MM.1S (cell line): ENCODE data around the gene ARHGEF26.

ENCODE experiments used
- DNase-seq: peaks from one replicate; pipeline ENCODE4 v3.0.0-alpha.2; 2015
- H2AFZ ChIP-seq: fragments of 300-600 bp; sonication (generic); 2 replicates; pipeline ENCODE4 v1.6.0; 2016; ENCODE audit warnings: antibody characterized with exemption, low read length
- H3F3A ChIP-seq: fragments of 300-600 bp; sonication (generic); 2 replicates; pipeline ENCODE4 v1.6.1; 2016; ENCODE audit warnings: mild to moderate bottlenecking, antibody characterized with exemption, low read length, moderate library complexity, mixed read lengths; ENCODE audit not compliant: insufficient read depth
- H3K27ac ChIP-seq: fragments of 300-600 bp; sonication (generic); 2 replicates; pipeline ENCODE4 v1.5.1; 2016; ENCODE audit warnings: mild to moderate bottlenecking, low read length
- H3K27me3 ChIP-seq: fragments of 300-600 bp; sonication (generic); replicated peaks from 2 replicates; pipeline ENCODE4 v1.6.0; 2016; ENCODE audit warnings: low read length; ENCODE audit not compliant: insufficient read depth
- H3K36me3 ChIP-seq: fragments of 300-600 bp; sonication (generic); replicated peaks from 2 replicates; pipeline ENCODE4 v1.6.1; 2016; ENCODE audit warnings: mild to moderate bottlenecking, low read length, mixed read lengths; ENCODE audit not compliant: insufficient read depth
- H3K4me1 ChIP-seq: fragments of 300-600 bp; sonication (generic); 2 replicates; pipeline ENCODE4 v1.6.1; 2016; ENCODE audit warnings: low read length, mixed read lengths
- H3K4me2 ChIP-seq: fragments of 300-600 bp; sonication (generic); 2 replicates; pipeline ENCODE4 v1.6.0; 2016; ENCODE audit warnings: low read depth, low read length
- H3K4me3 ChIP-seq: fragments of 300-600 bp; sonication (generic); 2 replicates; pipeline ENCODE4 v1.5.1; 2016; ENCODE audit warnings: low read length, mixed read lengths
- H3K79me2 ChIP-seq: fragments of 300-600 bp; sonication (generic); 2 replicates; pipeline ENCODE4 v1.6.1; 2016; ENCODE audit warnings: mixed run types, low read length, mixed read lengths
- H3K9ac ChIP-seq: fragments of 300-600 bp; sonication (generic); 2 replicates; pipeline ENCODE4 v1.6.1; 2016; ENCODE audit warnings: low read length, mixed read lengths
- H3K9me2 ChIP-seq: fragments of 300-600 bp; sonication (generic); replicated peaks from 2 replicates; pipeline ENCODE4 v1.6.1; 2016; ENCODE audit warnings: mild to moderate bottlenecking, low read length, mixed read lengths; ENCODE audit not compliant: insufficient read depth
- H3K9me3 ChIP-seq: fragments of 300-600 bp; sonication (generic); replicated peaks from 2 replicates; pipeline ENCODE4 v1.6.1; 2016; ENCODE audit warnings: mild to moderate bottlenecking, low read length, mixed read lengths; ENCODE audit not compliant: insufficient read depth
- H4K20me1 ChIP-seq: fragments of 300-600 bp; sonication (generic); 2 replicates; pipeline ENCODE4 v1.6.1; 2016; ENCODE audit warnings: mild to moderate bottlenecking, low read length, moderate library complexity, mixed read lengths; ENCODE audit not compliant: insufficient read depth
- CTCF ChIP-seq: fragments of 300-600 bp; sonication (generic); IDR thresholded peaks from 2 replicates; pipeline ENCODE4 v1.5.1; 2016; ENCODE audit warnings: antibody characterized with exemption, low read length, mixed read lengths
- EZH2 ChIP-seq: fragments of 300-600 bp; sonication (generic); optimal IDR thresholded peaks from 2 replicates; pipeline ENCODE3; 2017; ENCODE audit warnings: low read depth, mild to moderate bottlenecking, antibody characterized with exemption, low read length, mixed read lengths
- EZH2phosphoT487 ChIP-seq: fragments of 300-600 bp; sonication (generic); IDR thresholded peaks from 2 replicates; pipeline ENCODE4 v1.6.1; 2018; ENCODE audit warnings: antibody characterized with exemption, low read length

ARHGEF26 gene

GRCh38 chr3:154243353-154243752, 122.2 kb downstream of the ARHGEF26 start:
- H3K4me3 ChIP-seq: no peak overlapping the region
- H3K27ac ChIP-seq: no peak overlapping the region
- TF ChIP-seq CTCF (no peak), EZH2phosphoT487 (no peak), EZH2 (no peak)
- H3K4me1 ChIP-seq: no peaks in the 10 kb centered on the region
- no peaks in the 10 kb centered on the region for H3K79me2 ChIP-seq
- H2AFZ ChIP-seq: no peak overlapping the region
- H3K9ac ChIP-seq: no peak overlapping the region
- H3K9me2 ChIP-seq: no peaks in the 10 kb centered on the region
- no peaks in the 10 kb centered on the region for H4K20me1 ChIP-seq
- no peak overlapping the region for H3K4me2 ChIP-seq
- H3K27me3 ChIP-seq: no peaks in the 10 kb centered on the region
- no peaks in the 10 kb centered on the region for H3K36me3 ChIP-seq
- no peak for DNase-seq
- no peaks in the 10 kb centered on the region for H3K9me3 ChIP-seq
- no peaks in the 10 kb centered on the region for H3F3A ChIP-seq

- Histone ChIP-seq H3K4me1 (no peaks in the 10 kb centered on the region), H3K4me2 (no peak overlapping the region), H3K9me3 (no peaks in the 10 kb centered on the region), H3K79me2 (no peaks in the 10 kb centered on the region), H4K20me1 (no peaks in the 10 kb centered on the region), H3K9ac (no peak overlapping the region), H3K27me3 (no peaks in the 10 kb centered on the region), H3K36me3 (no peaks in the 10 kb centered on the region), H3F3A (no peaks in the 10 kb centered on the region), H3K4me3 (no peak overlapping the region), H3K9me2 (no peaks in the 10 kb centered on the region), H2AFZ (no peak overlapping the region), H3K27ac (no peak overlapping the region)
- no peak for TF ChIP-seq EZH2phosphoT487
- no peak for TF ChIP-seq CTCF
- no peak for TF ChIP-seq EZH2
- DNase-seq: no peak
Observed at GRCh38 chr3:154244644-154245043, 123.5 kb downstream of the ARHGEF26 start.

- Histone ChIP-seq H3K4me1 (no peaks in the 10 kb centered on the region), H3K9me2 (no peaks in the 10 kb centered on the region), H3K27me3 (no peaks in the 10 kb centered on the region), H3K9ac (no peak overlapping the region), H3K4me2 (no peak overlapping the region), H3K9me3 (no peaks in the 10 kb centered on the region), H3F3A (no peaks in the 10 kb centered on the region), H3K27ac (no peak overlapping the region), H3K36me3 (no peaks in the 10 kb centered on the region), H2AFZ (no peak overlapping the region), H3K79me2 (no peaks in the 10 kb centered on the region), H4K20me1 (no peaks in the 10 kb centered on the region), H3K4me3 (no peak overlapping the region)
- no peak for DNase-seq
- TF ChIP-seq EZH2: no peak
- TF ChIP-seq CTCF: no peak
- no peak for TF ChIP-seq EZH2phosphoT487
Observed at GRCh38 chr3:154247806-154248415, 126.7 kb downstream of the ARHGEF26 start.

- DNase-seq: no peak
- TF ChIP-seq CTCF (no peak), EZH2phosphoT487 (no peak), EZH2 (no peak)
- Histone ChIP-seq H3K9me3 (no peaks in the 10 kb centered on the region), H3K4me2 (no peak overlapping the region), H3F3A (no peaks in the 10 kb centered on the region), H3K9me2 (no peaks in the 10 kb centered on the region), H3K79me2 (no peaks in the 10 kb centered on the region), H3K27me3 (no peaks in the 10 kb centered on the region), H2AFZ (no peak overlapping the region), H3K9ac (no peak overlapping the region), H4K20me1 (no peaks in the 10 kb centered on the region), H3K4me1 (no peaks in the 10 kb centered on the region), H3K27ac (no peak overlapping the region), H3K4me3 (no peak overlapping the region), H3K36me3 (no peaks in the 10 kb centered on the region)
Observed at GRCh38 chr3:154250291-154250690, 129.1 kb downstream of the ARHGEF26 start.
